ENCODE results near the gene NOL3. TPM values are rescaled to one million over a fixed set of nuclear protein-coding genes. Genes with fewer than 3 reads are reported as not detected.

The NOL3 gene
- total and polyA plus RNA-seq, 2 of the 13 experiments (the other 11 are each of a cell fraction or from before 2014, with no cell fraction given): 5.7 to 20.5 TPM

- TF ChIP-seq BCL6 (CRISPR knock-in tag; IDR thresholded peaks at IDR 0.05): peak; percentile 97
- 0 out of 2 replicates have a peak, but pooled peaks have one; percentile 28 for TF ChIP-seq EEA1 (CRISPR knock-in tag; IDR thresholded peaks at IDR 0.05; ENCODE audit: borderline replicate concordance)
- peak; percentile 94 for TF ChIP-seq ETV6 (CRISPR knock-in tag; conservative IDR thresholded peaks at IDR 0.05)
- no peak for TF ChIP-seq ZEB1 (IDR thresholded peaks at IDR 0.05; ENCODE audit: insufficient replicate concordance, low read depth)
- TF ChIP-seq ZNF441 (CRISPR knock-in tag; IDR thresholded peaks at IDR 0.05; ENCODE audit: borderline replicate concordance): peak; percentile 94
- TF ChIP-seq ZNF597 (CRISPR knock-in tag; IDR thresholded peaks at IDR 0.05): 0 out of 2 replicates have a peak, but pooled peaks have one; percentile 40
- TF ChIP-seq MED13 (CRISPR knock-in tag; IDR thresholded peaks at IDR 0.05): peak; percentile 77; the same call in 1 of the 2 replicates
- TF ChIP-seq HBP1 (CRISPR knock-in tag; IDR thresholded peaks at IDR 0.05; ENCODE audit: low read depth): 0 out of 2 replicates have a peak, but pooled peaks have one; percentile 64
- no peak for TF ChIP-seq ZFP41 (CRISPR knock-in tag; IDR thresholded peaks at IDR 0.05; ENCODE audit: borderline replicate concordance)
- TF ChIP-seq TEAD3 (CRISPR knock-in tag; optimal IDR thresholded peaks at IDR 0.05; ENCODE audit: borderline replicate concordance): peak; percentile 63
- peak; percentile 92 for TF ChIP-seq SAP130 (CRISPR knock-in tag; IDR thresholded peaks at IDR 0.05; ENCODE audit: low read depth)
- TF ChIP-seq ZNF10 (CRISPR knock-in tag; IDR thresholded peaks at IDR 0.05; ENCODE audit: borderline replicate concordance, low read depth): no peak
- TF ChIP-seq FOXP1 (IDR thresholded peaks at IDR 0.05): no peak
- peak; percentile 46; the same call in 1 of the 2 replicates for TF ChIP-seq FOXP1 (CRISPR knock-in tag; IDR thresholded peaks at IDR 0.05)
- TF ChIP-seq ZNF775 (CRISPR knock-in tag; IDR thresholded peaks at IDR 0.05; ENCODE audit: borderline replicate concordance): no peak
- peak; percentile 72; the same call in 1 of the 2 replicates for TF ChIP-seq ZNF639 (CRISPR knock-in tag; conservative IDR thresholded peaks at IDR 0.05)
- TF ChIP-seq EED (CRISPR knock-in tag; IDR thresholded peaks at IDR 0.05): no peak; the same call in 1 of the 2 replicates
- peak; percentile 87; the same call in 1 of the 2 replicates for TF ChIP-seq SRY (CRISPR knock-in tag; IDR thresholded peaks at IDR 0.05)
- TF ChIP-seq TCF7L2 (IDR thresholded peaks at IDR 0.05; ENCODE audit: low read depth, low read length): no peak
- TF ChIP-seq SMAD3 (CRISPR knock-in tag; IDR thresholded peaks at IDR 0.05): no peak
- TF ChIP-seq TCF12 (IDR thresholded peaks at IDR 0.05): no peak
- 0 out of 2 replicates have a peak, but pooled peaks have one; percentile 68 for TF ChIP-seq TCF12 (CRISPR knock-in tag; IDR thresholded peaks at IDR 0.05)
- TF ChIP-seq DBP (CRISPR knock-in tag; IDR thresholded peaks at IDR 0.05; ENCODE audit: not compliant biosample characterization): peak; percentile 91
- TF ChIP-seq ZXDC (CRISPR knock-in tag; IDR thresholded peaks at IDR 0.05): peak; percentile 74; the same call in 1 of the 2 replicates
- peak; percentile 84; the same call in 1 of the 2 replicates for TF ChIP-seq ZFP36L1 (CRISPR knock-in tag; IDR thresholded peaks at IDR 0.05)
These were observed 5.7 kb upstream of the NOL3 start, which contains the start of gene HSF4 (continued) for GRCh38 chr16:67164599-67165061.
